Mucosa of rectum (tissue), 2 donors: Measurements from ENCODE around the gene RNFT2.

ENCODE experiments used
- H3K27ac ChIP-seq, 2 donors: one replicate each; pipeline ENCODE4 v1.7.0; 2013; ENCODE audit warnings: inconsistent platforms in 2 of 2, low read depth in 2 of 2, low read length in 2 of 2
- H3K27me3 ChIP-seq, 2 donors: one replicate each; pipeline ENCODE4 v1.7.0; 2013; ENCODE audit warnings: low read length in 2 of 2; ENCODE audit not compliant: control insufficient read depth in 2 of 2, insufficient read depth in 2 of 2
- H3K36me3 ChIP-seq, 2 donors: one replicate each; pipeline ENCODE4 v1.7.0; 2013; ENCODE audit warnings: low read length in 2 of 2; ENCODE audit not compliant: control insufficient read depth in 2 of 2, insufficient read depth in 2 of 2
- H3K4me1 ChIP-seq, 2 donors: one replicate each; pipeline ENCODE4 v1.7.0; 2013; ENCODE audit warnings: low read length in 2 of 2, mild to moderate bottlenecking in 1 of 2; ENCODE audit not compliant: control insufficient read depth in 2 of 2, insufficient read depth in 2 of 2
- H3K4me3 ChIP-seq, 2 donors: one replicate each; pipeline ENCODE4 v1.7.0; 2013; ENCODE audit warnings: low read length in 2 of 2
- H3K9ac ChIP-seq, 2 donors: one replicate each; pipeline ENCODE4 v1.7.0; 2013; ENCODE audit warnings: low read length in 2 of 2, low read depth in 1 of 2, mild to moderate bottlenecking in 1 of 2
- H3K9me3 ChIP-seq, 2 donors: one replicate each; pipeline ENCODE4 v1.7.0; 2013; ENCODE audit warnings: low read length in 2 of 2; ENCODE audit not compliant: control insufficient read depth in 2 of 2
- donor health status: healthy.
- donor health status: Normal muscosa, but diverticular disease.

Gene RNFT2

DNA sequence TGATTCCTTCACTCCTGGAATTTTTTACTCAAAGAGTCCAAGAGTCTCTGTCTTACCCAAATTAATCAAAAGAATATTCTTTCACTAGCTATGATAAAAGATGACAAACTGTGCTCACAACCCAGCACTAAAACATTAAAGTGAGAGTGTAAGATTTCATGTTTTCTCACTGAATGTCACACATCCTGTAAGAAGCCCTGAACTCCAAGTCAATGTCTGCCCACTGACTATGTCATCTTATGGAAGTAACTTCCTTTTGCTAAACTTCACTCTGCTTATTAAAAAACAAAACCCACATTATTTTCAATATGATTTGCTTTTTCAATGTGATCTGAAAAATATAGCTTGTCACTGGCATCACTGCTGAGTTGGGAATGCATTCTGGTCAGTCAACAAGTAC is 15.9 kb upstream of the RNFT2 start:
- Histone ChIP-seq H3K36me3 (peaks cover 30 to 31% of the 10 kb centered on the region in 2 donors), H3K9ac (no peak overlapping the region), H3K9me3 (no peaks in the 10 kb centered on the region), H3K4me1 (peaks cover 0 to 2% of the 10 kb centered on the region in 2 donors), H3K4me3 (no peak overlapping the region), H3K27ac (no peak overlapping the region), H3K27me3 (no peaks in the 10 kb centered on the region)

- no peak overlapping the region for H3K4me3 ChIP-seq
- peaks cover 11 to 24% of the 10 kb centered on the region in 2 donors for H3K36me3 ChIP-seq
- no peaks in the 10 kb centered on the region for H3K27me3 ChIP-seq
- H3K9ac ChIP-seq: no peak overlapping the region
- H3K9me3 ChIP-seq: no peaks in the 10 kb centered on the region
- H3K27ac ChIP-seq: no peak overlapping the region
- H3K4me1 ChIP-seq: no peaks in the 10 kb centered on the region
These were observed 11.4 kb upstream of the RNFT2 start for GRCh38 chr12:116726694-116727093.

DNA sequence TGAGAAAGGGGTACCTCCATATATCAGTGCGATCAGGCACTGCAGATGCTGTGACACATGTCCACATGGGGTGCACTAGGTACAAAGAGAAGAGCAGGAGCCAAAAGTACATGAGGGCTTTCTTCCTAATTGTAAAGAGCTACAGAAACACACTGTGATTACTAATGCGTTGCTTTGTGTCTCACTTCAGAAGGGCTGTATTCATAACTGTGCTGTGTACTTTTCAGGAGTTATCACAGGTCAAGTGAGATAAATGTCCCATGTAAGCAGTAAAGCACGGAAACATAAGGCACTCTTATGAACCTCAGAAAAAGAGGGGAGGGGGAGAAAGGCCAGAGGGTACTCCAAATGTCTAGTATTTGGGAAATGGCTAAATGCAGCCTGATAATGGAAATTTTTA is 10.9 kb upstream of the RNFT2 start:
- Histone ChIP-seq H3K9me3 (no peaks in the 10 kb centered on the region), H3K36me3 (peaks cover 9 to 21% of the 10 kb centered on the region in 2 donors), H3K4me1 (no peaks in the 10 kb centered on the region), H3K27me3 (no peaks in the 10 kb centered on the region), H3K9ac (no peak overlapping the region), H3K27ac (no peak overlapping the region), H3K4me3 (no peak overlapping the region)

DNA sequence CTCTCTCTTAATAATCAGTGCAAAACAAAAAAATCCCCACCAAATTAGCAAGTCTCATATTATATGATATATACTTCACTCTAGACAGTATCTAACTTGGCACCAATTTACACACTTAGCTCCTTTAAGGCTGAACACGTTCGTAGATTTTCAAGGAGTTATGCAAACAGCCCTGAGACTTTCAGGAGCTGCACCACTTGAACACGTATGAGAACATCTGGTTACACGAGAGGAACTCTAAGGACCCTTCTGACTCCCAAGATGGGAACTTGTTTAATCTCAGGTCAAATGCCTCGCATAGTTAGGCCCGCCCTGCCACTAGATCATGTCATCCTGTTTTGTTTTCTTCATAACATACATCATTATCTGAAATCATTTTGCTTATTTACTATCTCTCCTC is 10.2 kb upstream of the RNFT2 start:
- no peaks in the 10 kb centered on the region for H3K9me3 ChIP-seq
- H3K27ac ChIP-seq: no peak overlapping the region
- H3K36me3 ChIP-seq: peaks cover 6 to 15% of the 10 kb centered on the region in 2 donors
- H3K9ac ChIP-seq: no peak overlapping the region
- H3K27me3 ChIP-seq: no peaks in the 10 kb centered on the region
- no peak overlapping the region for H3K4me3 ChIP-seq
- H3K4me1 ChIP-seq: no peaks in the 10 kb centered on the region

- Histone ChIP-seq H3K4me1 (peaks cover 4 to 7% of the 10 kb centered on the region in 2 donors), H3K36me3 (peaks cover 20 to 24% of the 10 kb centered on the region in 2 donors), H3K27me3 (no peaks in the 10 kb centered on the region), H3K9me3 (no peaks in the 10 kb centered on the region), H3K4me3 (no peak overlapping the region), H3K9ac (no peak overlapping the region), H3K27ac (no peak overlapping the region)
These were observed 6.3 kb upstream of the RNFT2 start for GRCh38 chr12:116731801-116732200.

GRCh38 chr12:116734156-116734768 is 3.9 kb upstream of the RNFT2 start:
- H3K4me3 ChIP-seq: no peak overlapping the region
- peaks cover 13 to 20% of the 10 kb centered on the region in 2 donors for H3K36me3 ChIP-seq
- no peak overlapping the region for H3K9ac ChIP-seq
- H3K9me3 ChIP-seq: no peaks in the 10 kb centered on the region
- no peak overlapping the region for H3K27ac ChIP-seq
- H3K27me3 ChIP-seq: no peaks in the 10 kb centered on the region
- peaks cover 6 to 13% of the 10 kb centered on the region in 2 donors for H3K4me1 ChIP-seq

DNA sequence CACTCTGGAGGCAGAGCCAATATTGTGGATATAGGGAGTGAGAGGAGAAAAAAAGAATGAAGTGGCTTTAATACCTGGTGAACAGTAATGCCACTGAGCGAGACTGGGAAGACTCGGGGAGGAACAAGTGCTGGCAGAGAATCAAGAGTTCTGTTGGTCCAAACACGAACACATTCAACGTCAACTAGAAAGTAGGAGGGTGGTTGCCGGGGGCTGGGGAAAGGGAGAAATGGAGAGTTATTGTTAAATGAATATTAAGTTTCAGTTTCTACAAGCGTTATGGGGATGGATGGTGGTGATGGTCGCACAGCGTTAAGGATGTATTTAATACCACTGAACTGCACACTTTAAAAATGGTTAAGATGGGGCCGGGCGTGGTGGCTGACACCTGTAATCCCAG is 3.0 kb upstream of the RNFT2 start:
- no peaks in the 10 kb centered on the region for H3K9me3 ChIP-seq
- no peak overlapping the region for H3K27ac ChIP-seq
- H3K36me3 ChIP-seq: peaks cover 13 to 20% of the 10 kb centered on the region in 2 donors
- no peak overlapping the region for H3K4me3 ChIP-seq
- H3K9ac ChIP-seq: no peak overlapping the region
- H3K27me3 ChIP-seq: no peaks in the 10 kb centered on the region
- peaks cover 6 to 13% of the 10 kb centered on the region in 2 donors for H3K4me1 ChIP-seq

DNA sequence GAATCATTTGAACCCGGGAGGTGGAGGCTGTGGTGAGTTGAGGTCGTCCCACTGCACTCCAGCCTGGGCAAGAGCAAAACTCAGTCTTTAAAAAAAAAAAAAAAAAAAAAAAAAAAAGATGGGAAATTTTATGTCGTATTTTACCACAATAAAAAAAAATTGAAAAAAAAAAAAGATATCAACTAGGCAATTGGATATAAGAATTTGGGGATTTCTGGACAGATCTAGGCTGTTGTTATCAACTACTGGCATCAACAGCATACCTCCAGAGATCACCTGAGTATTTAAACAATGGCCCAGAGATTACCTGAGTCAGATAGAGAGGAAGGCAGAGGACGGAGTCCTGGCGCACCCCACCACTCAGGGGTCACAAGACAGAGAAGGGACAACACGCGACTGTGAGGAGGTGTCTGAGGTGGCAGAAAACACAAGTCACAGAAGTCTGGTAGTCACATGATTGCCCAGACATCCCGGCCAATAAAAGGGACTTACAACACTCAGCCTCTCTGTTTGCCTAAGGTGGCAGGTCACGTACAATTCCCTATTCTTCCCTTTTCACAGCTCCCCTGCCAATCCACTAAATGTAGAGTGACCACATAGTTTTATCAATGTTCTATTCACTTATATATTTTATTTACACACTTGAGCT is 2.0 kb upstream of the RNFT2 start:
- peak overlapping the region; percentile 20 to 97 for H3K4me3 ChIP-seq
- H3K9me3 ChIP-seq: no peaks in the 10 kb centered on the region
- peak overlapping the region in 1 of 2 donors; percentile 8 for H3K9ac ChIP-seq
- peaks cover 11 to 20% of the 10 kb centered on the region in 2 donors for H3K36me3 ChIP-seq
- no peaks in the 10 kb centered on the region for H3K27me3 ChIP-seq
- peak overlapping the region in 1 of 2 donors; percentile 74 for H3K27ac ChIP-seq
- H3K4me1 ChIP-seq: peaks cover 6 to 13% of the 10 kb centered on the region in 2 donors

- peaks cover 11 to 17% of the 10 kb centered on the region in 2 donors for H3K36me3 ChIP-seq
- H3K4me3 ChIP-seq: peak overlapping the region; percentile 97
- no peaks in the 10 kb centered on the region for H3K9me3 ChIP-seq
- no peaks in the 10 kb centered on the region for H3K27me3 ChIP-seq
- peaks cover 6 to 13% of the 10 kb centered on the region in 2 donors for H3K4me1 ChIP-seq
- peak overlapping the region; percentile 73 to 74 for H3K27ac ChIP-seq
- H3K9ac ChIP-seq: peak overlapping the region; percentile 87 to 95
These were observed 947 bp upstream of the RNFT2 start for GRCh38 chr12:116736962-116737773.

DNA sequence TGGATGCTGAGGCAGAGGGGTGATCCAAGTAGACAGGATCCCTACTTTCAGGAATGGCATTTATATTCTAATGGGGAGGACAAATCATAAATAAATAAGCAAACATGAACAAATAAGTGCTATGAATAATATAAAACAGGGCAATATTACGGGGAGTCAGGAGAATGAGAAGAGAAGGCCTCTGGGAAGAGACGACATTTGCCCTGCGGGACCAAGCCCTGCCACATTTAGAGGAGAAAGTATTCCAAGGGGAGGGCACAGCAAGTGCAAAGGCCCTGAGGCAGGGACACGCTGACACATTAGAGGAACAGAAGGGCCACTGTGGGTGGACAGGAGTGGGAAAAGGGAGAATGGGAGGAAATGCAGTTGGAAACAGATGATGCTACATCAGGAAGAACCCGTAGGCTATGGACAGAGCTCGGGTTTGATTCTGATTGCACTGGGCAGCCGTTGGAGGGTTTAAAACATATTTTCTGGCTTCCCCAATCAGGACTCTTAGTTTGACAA is 1.3 kb downstream of the RNFT2 start:
- Histone ChIP-seq H3K36me3 (peaks cover 6 to 8% of the 10 kb centered on the region in 2 donors), H3K27ac (no peak overlapping the region), H3K4me1 (peaks cover 6 to 13% of the 10 kb centered on the region in 2 donors), H3K27me3 (no peaks in the 10 kb centered on the region), H3K9me3 (no peaks in the 10 kb centered on the region), H3K9ac (no peak overlapping the region), H3K4me3 (no peak overlapping the region)
